Ishikawa (cell line): Measurements from ENCODE around the gene HMGN5.

Experiments used
- MAX ChIP-seq: IDR thresholded peaks from 2 replicates; pipeline ENCODE4 v1.6.1; 2012
- REST ChIP-seq: IDR thresholded peaks from 2 replicates; pipeline ENCODE4 v1.6.1; 2012; ENCODE audit warnings: low read depth, mild to moderate bottlenecking
- TAF1 ChIP-seq: IDR thresholded peaks from 2 replicates; pipeline ENCODE4 v1.6.1; 2012; ENCODE audit warnings: low read depth, mild to moderate bottlenecking
- YY1 ChIP-seq: IDR thresholded peaks from 2 replicates; pipeline ENCODE4 v1.6.1; 2012; ENCODE audit warnings: low read depth
- ZBTB7A ChIP-seq: IDR thresholded peaks from 2 replicates; pipeline ENCODE4 v1.6.1; 2012; ENCODE audit warnings: low read depth

GRCh38 chrX:81240701-81241331 lies 39.1 kb upstream of the HMGN5 start:
- TF ChIP-seq REST (no peak), MAX (no peak), ZBTB7A (no peak), YY1 (no peak), TAF1 (no peak)
